Dendritic cell treated with granulocyte-macrophage colony-stimulating factor and Interleukin-4, amounts not matched to agents 40 ng/mL and 50 ng/mL, for 4 days (primary cell): ENCODE measurements around the gene RNF207.

Experiments
- H3K27ac Mint-ChIP-seq: one replicate; pipeline ENCODE4 v1.8.0; 2022; ENCODE audit warnings: mild to moderate bottlenecking, mixed read lengths
- H3K27me3 Mint-ChIP-seq: one replicate; pipeline ENCODE4 v1.8.0; 2022; ENCODE audit warnings: mild to moderate bottlenecking, mixed read lengths
- H3K36me3 Mint-ChIP-seq: one replicate; pipeline ENCODE4 v1.8.0; 2022; ENCODE audit warnings: low read depth, mixed read lengths
- H3K4me1 Mint-ChIP-seq: one replicate; pipeline ENCODE4 v1.8.0; 2022; ENCODE audit warnings: low read depth, mixed read lengths
- H3K4me3 Mint-ChIP-seq: one replicate; pipeline ENCODE4 v1.8.0; 2022; ENCODE audit warnings: mild to moderate bottlenecking, moderate library complexity, mixed read lengths
- H3K9me3 Mint-ChIP-seq: one replicate; pipeline ENCODE4 v1.8.0; 2022; ENCODE audit warnings: mixed read lengths
- intact Hi-C: fragments of 100-400 bp; cut with micrococcal nuclease; formaldehyde crosslinking; loops from one replicate; pipeline ENCODE4 v1.15.0; 2022

The RNF207 gene

DNA sequence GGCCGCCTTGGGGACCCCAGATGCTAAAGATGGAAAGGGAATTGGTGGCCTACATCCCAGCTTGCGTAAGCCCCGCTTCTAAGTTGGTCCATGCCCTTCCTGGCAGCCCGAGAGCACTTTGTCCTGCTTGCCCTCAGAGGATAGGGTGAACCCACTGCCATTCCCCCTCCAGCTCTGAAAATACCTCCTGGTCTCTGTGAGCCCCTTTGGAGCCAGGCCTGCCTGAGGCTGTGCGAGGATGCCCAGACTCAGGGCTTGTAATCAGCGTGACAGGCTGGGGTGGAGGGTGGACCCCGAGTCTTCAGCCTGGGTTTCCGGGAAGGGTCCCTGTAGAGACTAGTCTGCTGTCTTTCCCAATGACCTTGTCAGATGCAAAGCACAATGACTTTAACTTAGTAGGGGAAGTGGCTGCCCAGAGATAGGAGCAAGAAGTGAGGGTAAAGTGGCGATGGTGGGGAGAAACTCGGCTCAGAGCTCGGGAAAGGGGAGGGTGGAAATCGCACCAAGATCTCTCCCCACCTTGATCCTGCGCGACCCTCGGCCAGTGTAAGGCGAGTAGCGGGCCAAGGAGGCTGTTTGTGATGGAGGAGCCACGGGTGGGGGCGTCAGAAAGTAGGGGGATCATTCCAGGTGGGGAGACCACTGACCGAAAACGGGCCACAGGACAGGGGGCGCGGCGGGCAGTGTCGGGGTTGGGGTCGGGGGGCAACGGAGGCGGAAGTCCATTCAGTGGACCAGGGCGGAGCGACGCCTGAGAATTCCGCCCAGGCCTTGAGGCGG is 35.4 kb downstream of the RNF207 start:
- Mint-ChIP-seq H3K27me3 (peaks cover 80% of the 10 kb centered on the region), H3K9me3 (no peaks in the 10 kb centered on the region), H3K4me3 (peak overlapping the region; percentile 30), H3K36me3 (no peaks in the 10 kb centered on the region), H3K27ac (no peak overlapping the region), H3K4me1 (peaks cover 36% of the 10 kb centered on the region)
- intact Hi-C loops: loop anchor here (5.0 to 10.0 kb wide), 2 partner anchors 34 to 194 kb away; partner anchors contain the start of gene RNF207

DNA sequence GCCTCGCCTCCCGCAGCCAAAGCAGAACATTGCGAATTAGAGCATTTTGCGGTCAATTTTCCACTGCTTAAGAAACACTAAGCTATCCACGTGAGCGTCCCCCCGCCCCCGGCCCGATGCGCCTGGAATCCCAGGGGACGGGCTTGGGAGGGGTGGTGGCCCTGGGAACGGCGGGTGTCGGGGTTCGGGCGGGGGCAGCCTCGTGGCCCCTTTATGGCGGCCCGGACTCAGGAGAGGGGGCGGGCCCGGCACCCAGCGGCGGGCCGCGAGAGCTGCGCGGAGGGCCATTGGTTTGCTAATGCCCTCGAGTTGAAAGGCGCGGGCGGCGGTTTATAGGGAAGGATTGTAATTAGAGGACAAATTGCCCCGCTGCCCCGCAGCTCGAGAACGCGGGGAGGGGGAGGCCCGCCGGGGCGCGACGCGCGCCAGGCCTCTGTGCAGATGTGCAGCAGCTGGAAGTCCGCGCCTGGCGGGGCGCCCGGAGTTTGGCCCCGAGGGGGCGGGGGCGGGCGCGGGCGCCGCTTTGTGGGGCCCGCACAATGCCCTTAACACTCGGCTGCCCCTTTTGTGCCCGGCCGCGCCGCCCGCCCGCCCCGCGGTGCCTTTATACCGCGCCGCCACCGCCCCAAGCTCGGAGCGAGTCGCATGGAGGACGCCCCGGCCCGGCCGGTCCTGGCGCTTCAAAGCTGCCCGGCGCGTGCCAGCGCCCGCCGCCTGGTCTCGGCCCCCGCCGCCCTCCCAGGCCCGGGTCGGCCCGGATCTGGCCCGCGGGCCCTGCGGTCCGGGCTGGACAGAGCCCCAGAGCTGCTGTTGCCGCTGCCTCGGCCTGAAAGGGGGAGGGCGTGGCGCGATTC is 36.2 kb downstream of the RNF207 start:
- peaks cover 87% of the 10 kb centered on the region for H3K27me3 Mint-ChIP-seq
- no peak overlapping the region for H3K27ac Mint-ChIP-seq
- peak overlapping the region; percentile 30 for H3K4me3 Mint-ChIP-seq
- no peaks in the 10 kb centered on the region for H3K9me3 Mint-ChIP-seq
- H3K4me1 Mint-ChIP-seq: peaks cover 43% of the 10 kb centered on the region
- intact Hi-C loops: loop anchor here (5.0 to 10.0 kb wide), 2 partner anchors 35 to 193 kb away; partner anchors contain the start of gene RNF207
- H3K36me3 Mint-ChIP-seq: no peaks in the 10 kb centered on the region

DNA sequence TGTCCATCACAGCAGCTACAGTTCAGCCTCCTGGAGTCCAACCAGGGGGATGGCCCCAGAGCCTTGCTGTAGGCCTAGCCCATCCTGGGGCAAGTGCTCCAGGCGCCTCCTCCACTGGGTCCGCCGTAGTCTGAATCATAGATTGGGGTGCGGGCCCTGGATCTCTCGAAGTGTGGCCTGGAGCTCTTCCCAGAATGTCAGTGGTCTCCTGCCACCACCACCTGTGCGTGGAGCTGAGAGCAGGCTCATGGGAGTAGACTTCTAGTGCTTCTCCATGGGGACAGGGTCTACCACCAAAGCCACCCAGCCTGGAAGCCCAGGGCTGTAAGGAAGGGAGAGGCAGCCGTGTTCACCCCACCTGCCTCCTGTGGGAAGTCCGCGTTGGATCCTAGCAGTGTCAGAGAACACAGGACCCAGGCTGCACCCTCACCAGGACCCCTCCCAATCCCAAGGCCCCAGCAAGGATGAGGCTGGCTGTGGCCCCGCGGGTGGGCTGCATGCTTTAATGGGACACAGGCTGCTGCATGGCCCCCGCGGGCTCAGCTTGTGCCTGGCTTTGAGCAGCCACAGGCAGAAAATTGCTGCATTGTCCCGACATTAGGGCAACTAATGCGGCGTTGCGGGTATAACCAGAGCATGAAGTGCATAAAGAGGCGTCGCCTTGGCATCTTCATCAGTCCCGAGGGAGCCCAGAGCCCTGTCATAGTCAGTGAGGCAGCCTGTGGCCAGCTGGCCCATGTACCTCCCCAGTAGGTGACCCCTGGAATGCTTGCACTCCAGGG is 37.3 kb downstream of the RNF207 start:
- H3K4me3 Mint-ChIP-seq: no peak overlapping the region
- no peak overlapping the region for H3K27ac Mint-ChIP-seq
- H3K9me3 Mint-ChIP-seq: no peaks in the 10 kb centered on the region
- no peaks in the 10 kb centered on the region for H3K36me3 Mint-ChIP-seq
- intact Hi-C loops: loop anchor here (5.0 to 10.0 kb wide), 2 partner anchors 36 to 192 kb away; partner anchors contain the start of gene RNF207
- H3K27me3 Mint-ChIP-seq: peaks cover 91% of the 10 kb centered on the region
- peaks cover 43% of the 10 kb centered on the region for H3K4me1 Mint-ChIP-seq

DNA sequence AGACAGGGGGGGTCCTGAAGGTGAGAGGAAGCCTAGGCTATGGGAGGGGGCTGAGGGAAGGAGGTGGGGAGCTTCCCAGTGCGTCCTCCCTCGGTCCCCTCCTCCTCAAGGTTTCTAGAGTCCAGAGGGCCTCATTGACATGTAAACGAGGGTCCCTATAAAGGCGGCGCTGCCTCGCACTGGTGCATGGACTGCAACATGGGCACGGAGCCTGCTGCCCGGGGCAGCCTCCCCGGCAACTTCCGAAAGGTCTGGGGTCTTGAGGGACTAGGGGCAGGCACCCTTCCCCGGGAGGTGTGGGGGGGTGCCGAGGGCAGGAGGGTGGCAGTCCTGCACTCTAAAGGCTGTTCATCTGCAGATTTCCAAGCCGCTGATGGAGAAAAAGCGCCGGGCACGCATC is 38.1 kb downstream of the RNF207 start, which contains the start of gene HES3:
Gene HES3, plus strand, starts transcription at position 187 of the 400 bp plus-strand sequence. Its CDS starts 187 bp downstream, at position 374.
- no peaks in the 10 kb centered on the region for H3K36me3 Mint-ChIP-seq
- intact Hi-C loops: loop anchor here (5.0 to 10.0 kb wide), 2 partner anchors 37 to 191 kb away; partner anchors contain the start of gene RNF207
- peaks cover 39% of the 10 kb centered on the region for H3K4me1 Mint-ChIP-seq
- no peak within 1 kb of the TSS for H3K27ac Mint-ChIP-seq
- H3K27me3 Mint-ChIP-seq: peaks cover 91% of the 10 kb centered on the region
- no peak within 1 kb of the TSS for H3K4me3 Mint-ChIP-seq
- H3K9me3 Mint-ChIP-seq: no peaks in the 10 kb centered on the region

DNA sequence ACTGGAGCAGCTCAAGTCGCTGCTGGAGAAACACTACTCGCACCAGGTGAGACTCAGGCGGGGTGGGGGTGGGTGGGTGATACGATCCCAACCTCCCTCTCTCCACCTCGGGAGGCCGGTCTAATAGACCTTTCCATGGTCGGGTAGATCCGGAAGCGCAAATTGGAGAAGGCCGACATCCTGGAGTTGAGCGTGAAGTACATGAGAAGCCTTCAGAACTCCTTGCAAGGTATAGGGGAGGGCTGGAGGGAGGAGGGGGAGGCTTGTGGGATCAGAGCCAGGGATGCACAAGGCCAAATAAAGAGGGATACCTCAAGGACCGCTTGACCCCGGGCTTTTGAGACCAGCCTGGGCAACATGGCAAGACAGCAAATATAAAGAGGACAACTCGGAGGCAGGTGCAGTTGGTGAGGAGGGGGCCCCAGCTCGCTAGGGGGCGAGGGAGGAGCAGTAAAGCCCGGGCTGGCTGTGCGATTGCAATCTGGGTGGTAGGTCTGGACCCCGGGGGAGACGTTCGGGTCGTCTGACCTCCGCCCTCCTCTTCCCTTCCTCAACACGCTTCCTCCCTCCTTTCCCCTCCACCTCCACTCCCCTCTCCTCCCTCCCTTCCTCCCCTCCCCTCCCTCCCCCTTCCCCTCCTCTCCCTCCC is 38.6 kb downstream of the RNF207 start:
- Mint-ChIP-seq H3K4me3 (no peak overlapping the region), H3K27me3 (peaks cover 88% of the 10 kb centered on the region), H3K9me3 (no peaks in the 10 kb centered on the region), H3K36me3 (no peaks in the 10 kb centered on the region), H3K4me1 (peaks cover 36% of the 10 kb centered on the region), H3K27ac (no peak overlapping the region)
- intact Hi-C loops: loop anchor here (1.0 to 10.0 kb wide), 5 partner anchors 37 to 192 kb away; partner anchors contain the start of gene RNF207

DNA sequence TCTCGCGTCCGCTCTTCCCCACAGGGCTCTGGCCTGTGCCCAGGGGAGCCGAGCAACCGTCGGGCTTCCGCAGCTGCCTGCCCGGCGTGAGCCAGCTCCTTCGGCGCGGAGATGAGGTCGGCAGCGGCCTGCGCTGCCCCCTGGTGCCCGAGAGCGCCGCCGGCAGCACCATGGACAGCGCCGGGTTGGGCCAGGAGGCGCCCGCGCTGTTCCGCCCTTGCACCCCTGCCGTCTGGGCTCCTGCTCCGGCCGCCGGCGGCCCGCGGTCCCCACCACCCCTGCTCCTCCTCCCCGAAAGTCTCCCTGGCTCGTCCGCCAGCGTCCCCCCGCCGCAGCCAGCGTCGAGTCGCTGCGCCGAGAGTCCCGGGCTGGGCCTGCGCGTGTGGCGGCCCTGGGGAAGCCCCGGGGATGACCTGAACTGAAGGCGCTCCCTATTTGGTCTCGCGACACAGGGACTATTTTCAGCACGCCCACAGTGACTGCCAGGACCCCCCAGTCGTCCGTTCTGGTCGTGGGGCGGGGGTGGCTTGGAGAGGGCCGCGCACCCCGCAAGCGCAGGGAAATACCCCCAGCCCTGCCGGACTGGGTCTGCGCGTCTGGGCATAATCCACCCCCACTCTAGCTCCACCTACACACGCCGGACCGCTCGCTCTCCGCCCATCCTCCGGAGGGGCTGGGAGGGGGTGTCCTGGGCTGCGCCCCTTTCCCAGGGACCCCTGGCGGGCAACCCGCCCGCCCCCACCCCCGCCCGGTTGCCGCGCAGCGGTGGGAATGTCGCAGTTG is 39.4 kb downstream of the RNF207 start:
- Mint-ChIP-seq H3K4me1 (peaks cover 36% of the 10 kb centered on the region), H3K9me3 (no peaks in the 10 kb centered on the region), H3K27ac (no peak overlapping the region), H3K36me3 (no peaks in the 10 kb centered on the region), H3K4me3 (no peak overlapping the region), H3K27me3 (peaks cover 85% of the 10 kb centered on the region)
- intact Hi-C loops: loop anchor here (1.0 to 10.0 kb wide), 4 partner anchors 136 to 193 kb away; no protein-coding TSS in a partner anchor

DNA sequence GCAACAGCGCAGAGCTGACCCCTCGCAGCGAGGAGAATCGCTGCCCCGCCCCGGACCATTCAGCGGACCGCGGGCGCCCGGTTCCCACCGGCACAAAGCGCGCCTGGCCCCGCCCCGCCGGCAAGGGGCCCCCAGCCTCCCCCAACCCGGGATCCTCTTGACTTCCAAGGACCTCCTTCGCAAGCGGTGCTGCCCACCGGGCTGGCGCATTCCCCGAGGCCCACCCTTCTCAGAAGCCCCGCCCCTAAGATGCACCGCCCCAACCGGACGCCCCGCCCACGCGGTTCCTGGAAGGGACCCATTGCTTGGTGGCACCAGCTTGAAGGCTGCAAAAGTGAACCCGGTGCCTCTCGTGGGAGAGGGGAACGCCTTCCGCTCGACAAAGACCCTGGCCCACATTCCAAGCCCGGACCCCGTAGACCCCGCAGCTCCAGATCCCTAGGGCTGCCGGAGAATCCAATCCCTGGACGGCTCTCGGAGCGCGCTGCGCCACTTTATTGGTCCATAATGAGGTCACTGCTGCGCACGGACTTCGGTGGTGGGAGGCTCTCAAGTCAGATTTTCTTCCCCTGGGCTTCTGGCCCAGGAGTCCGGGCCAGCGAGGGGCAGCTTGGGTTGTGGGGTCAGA is 40.1 kb downstream of the RNF207 start:
- H3K27me3 Mint-ChIP-seq: peaks cover 85% of the 10 kb centered on the region
- H3K27ac Mint-ChIP-seq: no peak overlapping the region
- intact Hi-C loops: loop anchor here (1.0 to 10.0 kb wide), 5 partner anchors 97 to 194 kb away; no protein-coding TSS in a partner anchor
- H3K4me1 Mint-ChIP-seq: peaks cover 36% of the 10 kb centered on the region
- no peaks in the 10 kb centered on the region for H3K9me3 Mint-ChIP-seq
- H3K4me3 Mint-ChIP-seq: no peak overlapping the region
- H3K36me3 Mint-ChIP-seq: no peaks in the 10 kb centered on the region

DNA sequence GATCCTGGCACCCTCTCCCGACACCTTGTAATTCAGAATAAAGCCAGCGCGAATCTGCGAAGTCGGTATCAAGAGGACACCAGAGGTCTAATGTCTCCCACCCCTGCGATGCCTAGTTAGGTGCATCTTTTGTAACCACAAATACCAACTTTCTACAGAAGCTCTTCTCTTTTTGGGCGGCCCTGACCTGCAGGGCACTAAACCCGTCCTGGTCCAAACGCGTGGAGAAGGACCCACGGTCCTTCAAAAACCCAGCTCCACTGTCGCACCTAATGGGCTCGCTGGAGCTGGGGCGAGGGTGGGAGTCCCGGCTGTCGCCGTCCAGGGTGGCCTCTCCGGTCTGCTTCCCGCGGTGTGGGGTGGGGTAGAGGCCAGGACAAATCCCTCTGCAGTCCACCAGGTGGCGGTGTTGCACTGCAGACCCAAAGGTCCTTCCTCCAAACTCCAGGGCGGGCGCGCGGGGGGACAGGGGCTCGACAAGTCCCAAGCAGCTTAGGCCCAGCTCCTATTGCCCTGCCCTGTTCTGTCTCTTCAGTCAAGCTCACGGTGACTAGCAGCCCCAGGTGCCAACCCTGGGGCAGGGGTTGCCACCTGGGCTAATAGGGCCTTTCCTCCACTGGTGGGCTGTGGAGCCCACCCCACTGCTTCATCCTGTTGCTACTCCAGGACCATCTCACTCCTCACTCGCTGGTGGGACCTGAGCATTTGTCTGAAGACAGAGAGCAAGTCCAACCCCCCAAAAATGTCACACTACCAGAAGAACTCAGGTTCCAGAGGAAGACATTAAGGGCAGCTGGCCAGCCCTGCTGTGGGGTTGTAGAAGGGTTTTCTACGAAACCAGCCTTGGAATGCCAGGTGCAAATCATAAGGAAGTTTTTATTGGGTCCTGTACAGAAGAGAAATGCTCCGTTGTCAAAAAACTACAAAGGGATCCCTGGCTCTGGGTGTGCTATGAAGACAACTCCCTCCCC is 40.9 kb downstream of the RNF207 start:
- H3K9me3 Mint-ChIP-seq: no peaks in the 10 kb centered on the region
- intact Hi-C loops: loop anchor here (1.0 to 10.0 kb wide), 4 partner anchors 97 to 194 kb away; no protein-coding TSS in a partner anchor
- peaks cover 84% of the 10 kb centered on the region for H3K27me3 Mint-ChIP-seq
- H3K36me3 Mint-ChIP-seq: no peaks in the 10 kb centered on the region
- H3K27ac Mint-ChIP-seq: no peak overlapping the region
- no peak overlapping the region for H3K4me3 Mint-ChIP-seq
- peaks cover 28% of the 10 kb centered on the region for H3K4me1 Mint-ChIP-seq

DNA sequence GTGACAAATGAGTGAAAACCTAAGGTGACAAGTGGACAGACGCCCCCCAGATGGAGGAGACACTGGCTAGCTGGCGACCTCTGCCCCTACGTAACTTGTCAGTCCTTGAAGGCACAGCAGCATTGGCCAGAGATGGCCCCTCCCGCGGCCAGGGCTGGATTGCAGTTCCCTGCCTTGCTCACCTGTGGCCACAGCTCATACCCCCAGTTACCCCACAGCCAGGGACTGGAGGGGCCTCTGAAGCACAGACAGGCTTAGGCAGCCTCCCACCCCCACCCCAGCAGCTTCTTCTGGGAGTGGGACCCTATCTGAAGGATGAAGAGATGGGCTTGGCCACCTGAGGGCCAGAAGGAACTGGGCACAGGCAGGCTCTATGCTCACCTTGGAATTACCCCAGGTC is 41.7 kb downstream of the RNF207 start:
- Mint-ChIP-seq H3K9me3 (no peaks in the 10 kb centered on the region), H3K4me3 (no peak overlapping the region), H3K36me3 (no peaks in the 10 kb centered on the region), H3K27ac (no peak overlapping the region), H3K4me1 (peaks cover 26% of the 10 kb centered on the region), H3K27me3 (peaks cover 90% of the 10 kb centered on the region)
- intact Hi-C loops: loop anchor here (5.0 to 10.0 kb wide), 3 partner anchors 160 to 195 kb away; no protein-coding TSS in a partner anchor

DNA sequence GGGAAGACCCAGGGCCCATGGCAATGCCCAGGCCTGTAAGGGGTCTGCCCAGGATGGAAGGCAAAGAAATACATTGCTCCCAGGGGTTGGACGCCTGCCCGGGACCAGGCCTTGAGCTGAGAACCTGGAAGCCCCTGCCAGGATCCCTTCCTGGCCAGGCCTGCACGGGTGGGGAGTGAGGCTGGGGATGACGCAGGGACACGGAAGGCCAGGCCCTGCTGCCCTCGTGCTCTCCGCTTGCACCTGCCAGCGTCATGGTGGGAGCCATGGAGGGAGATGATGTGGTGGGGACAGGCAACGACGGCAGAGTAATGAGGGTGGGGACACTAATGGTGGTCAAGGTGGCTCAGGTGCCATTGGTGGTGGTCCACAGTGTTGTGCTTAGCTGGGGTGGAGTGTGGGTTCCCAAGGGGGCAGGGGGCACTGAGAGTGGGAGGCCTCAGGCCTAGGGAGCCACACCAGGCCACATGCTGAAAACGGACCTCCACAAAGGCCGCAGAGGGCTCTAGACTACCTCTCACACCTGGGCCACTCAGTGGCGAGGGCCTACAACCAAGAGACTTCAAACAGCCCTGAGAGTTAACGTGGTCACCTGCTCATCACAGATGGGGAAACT is 42.4 kb downstream of the RNF207 start:
- no peaks in the 10 kb centered on the region for H3K36me3 Mint-ChIP-seq
- H3K4me3 Mint-ChIP-seq: no peak overlapping the region
- H3K27me3 Mint-ChIP-seq: peaks cover 87% of the 10 kb centered on the region
- peaks cover 26% of the 10 kb centered on the region for H3K4me1 Mint-ChIP-seq
- intact Hi-C loops: loop anchor here (5.0 to 10.0 kb wide), 3 partner anchors 159 to 196 kb away; no protein-coding TSS in a partner anchor
- H3K27ac Mint-ChIP-seq: no peak overlapping the region
- H3K9me3 Mint-ChIP-seq: no peaks in the 10 kb centered on the region
